Skin of body (tissue), 2 donors: ENCODE results near the gene TACC2. TPM values are rescaled to one million over a fixed set of nuclear protein-coding genes. Genes with fewer than 3 reads are reported as not detected.
A peak's percentile ranks its signal among the peaks of the same experiment; 100 is the strongest.
"Not testable (repeated sequence)": the region's sequence is repeated elsewhere in the genome, so short reads cannot be mapped to it uniquely, and the experiment has no call there.

Source experiments
- DNase-seq: peaks from one replicate; lab custom pipeline; 2025; lab: John Stamatoyannopoulos, UW
- total RNA-seq: library from RNA; depleted of rRNA; stranded (reverse); fragments of >200 nt; gene quantifications from one replicate; pipeline ENCODE4 v1.2.3, GENCODE V29; 2014

Gene TACC2
- total RNA-seq, 1 donor from 2014 or later = 40.2 TPM

DNA sequence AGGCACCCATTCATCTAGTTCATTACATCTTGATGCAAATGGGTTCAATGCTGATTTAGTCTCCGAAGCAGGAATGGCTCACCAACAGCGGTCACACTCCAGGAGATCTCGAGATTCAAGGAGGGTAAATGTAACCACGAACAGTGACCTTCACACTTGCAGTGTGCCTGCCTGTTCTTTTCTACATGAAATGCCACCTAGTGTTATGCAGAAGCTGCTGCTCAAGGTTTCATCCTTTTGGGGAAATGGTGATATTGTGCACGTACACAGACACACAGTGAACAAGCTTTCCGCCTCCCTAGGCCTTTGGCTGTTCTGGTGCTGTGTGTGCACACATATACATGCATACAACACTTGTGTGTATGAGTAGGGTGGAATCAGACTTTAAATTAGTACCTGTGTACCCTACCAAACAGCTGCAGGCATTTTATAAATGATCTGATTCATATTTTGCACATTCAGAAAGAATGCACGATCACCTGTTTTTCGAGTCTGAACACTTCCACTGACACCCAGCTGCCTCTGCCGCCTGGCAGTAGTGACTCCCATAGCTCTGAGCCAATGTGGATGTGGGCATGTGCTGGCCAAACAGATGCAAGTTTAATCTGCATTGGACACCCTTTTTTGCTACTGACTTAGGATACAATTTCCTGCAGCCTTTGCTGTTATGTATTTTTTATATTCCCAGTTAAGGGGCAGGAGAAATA is 100.5 kb downstream of the TACC2 start:
- peak; percentile 34 for DNase-seq

DNA sequence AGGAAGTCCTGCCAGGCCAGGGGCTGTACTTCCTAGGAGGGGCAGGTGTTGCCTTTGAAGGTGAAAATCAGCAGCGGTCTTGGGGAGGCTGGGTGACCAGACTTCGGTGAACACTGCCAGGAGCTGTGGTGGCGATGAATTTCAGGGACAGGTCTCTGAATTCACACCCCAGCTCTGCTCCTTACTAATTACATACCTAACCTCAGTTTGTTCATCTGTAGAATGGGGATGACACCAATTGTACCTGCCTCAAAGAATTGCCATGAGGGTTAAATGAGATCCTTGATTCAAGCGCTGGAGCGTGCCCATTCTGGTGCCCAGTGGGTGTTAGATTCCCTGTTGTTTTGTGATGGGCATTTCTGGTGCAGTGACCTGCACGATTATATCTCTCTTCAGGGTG is 102.8 kb downstream of the TACC2 start:
- DNase-seq = no peak

DNA sequence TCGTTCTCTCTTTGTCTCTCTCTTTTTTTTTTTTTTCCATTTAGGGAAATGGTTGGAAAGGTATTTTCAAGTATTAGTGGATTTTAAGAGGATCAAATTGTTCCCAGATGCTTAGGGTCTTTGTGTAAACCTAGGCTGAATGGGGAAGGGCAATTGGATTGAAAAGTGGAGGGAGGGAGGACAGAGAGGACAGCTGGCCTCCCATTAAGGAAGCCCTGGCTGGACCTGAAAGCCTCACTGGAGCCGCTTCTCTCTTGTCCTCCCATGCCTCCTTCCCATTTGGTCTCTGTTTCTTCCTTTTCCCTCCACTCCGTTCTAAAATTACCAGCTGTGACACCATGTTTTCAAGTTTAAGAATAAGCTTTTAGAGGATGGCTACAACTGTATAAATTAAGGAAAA is 104.1 kb downstream of the TACC2 start:
- no peak for DNase-seq

DNA sequence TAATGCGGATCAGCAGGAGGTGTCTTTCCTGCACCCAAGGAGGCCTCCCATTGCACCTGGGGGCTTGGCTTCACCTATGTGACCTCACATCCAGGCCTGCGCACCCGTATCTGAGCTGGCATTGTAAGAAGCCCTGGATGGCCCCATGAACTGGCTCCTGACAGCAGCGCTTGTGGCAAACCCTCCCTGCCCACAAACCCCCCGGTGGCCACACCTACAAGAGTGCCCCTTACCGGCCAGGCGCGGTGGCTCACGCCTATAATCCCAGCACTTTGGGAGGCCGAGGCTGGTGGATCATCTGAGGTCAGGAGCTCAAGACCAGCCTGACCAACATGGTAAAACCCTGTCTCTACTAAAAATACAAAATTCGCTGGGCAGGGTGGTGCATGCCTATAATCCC is 107.2 kb downstream of the TACC2 start:
- DNase-seq = not testable (repeated sequence)

DNA sequence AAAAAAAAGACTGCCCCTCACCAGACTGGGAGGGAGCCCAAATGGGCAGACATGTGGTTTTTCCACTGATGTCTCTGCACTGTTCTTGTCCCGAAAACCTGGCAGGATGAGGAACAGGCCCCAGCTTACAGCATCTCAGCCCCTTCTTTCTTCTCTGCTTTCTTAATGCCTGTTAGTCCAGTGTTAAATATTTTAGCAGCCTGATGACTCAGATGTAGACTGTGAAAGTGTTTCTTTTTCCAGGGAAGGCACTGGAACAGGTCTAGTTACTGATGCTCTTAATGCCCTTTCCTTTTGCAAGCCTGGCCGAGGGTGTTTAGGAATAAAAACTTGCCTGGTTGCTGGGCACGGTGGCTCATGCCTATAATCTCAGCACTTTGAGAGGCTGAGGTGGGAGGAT is 107.7 kb downstream of the TACC2 start:
- DNase-seq = no peak

DNA sequence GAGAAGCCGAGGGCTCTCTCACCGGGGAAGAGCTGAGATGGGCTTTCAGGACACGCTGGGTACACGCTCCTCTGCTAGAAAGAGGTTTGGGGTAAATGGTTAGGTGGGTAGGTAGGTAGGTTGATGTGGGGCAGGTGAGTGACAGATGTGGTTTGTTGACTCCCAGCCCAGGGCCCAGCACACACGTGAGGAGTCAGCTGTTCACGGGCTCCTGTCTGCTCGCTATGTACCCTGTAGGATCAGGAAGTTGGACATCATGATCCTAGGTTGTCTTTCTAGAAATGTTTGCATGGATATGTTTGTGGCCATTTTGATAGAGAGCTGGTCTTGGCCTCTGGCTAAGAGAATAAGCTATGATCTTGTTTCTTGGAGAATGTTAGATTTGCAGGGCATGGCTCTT is 109.0 kb downstream of the TACC2 start:
- DNase-seq = no peak

DNA sequence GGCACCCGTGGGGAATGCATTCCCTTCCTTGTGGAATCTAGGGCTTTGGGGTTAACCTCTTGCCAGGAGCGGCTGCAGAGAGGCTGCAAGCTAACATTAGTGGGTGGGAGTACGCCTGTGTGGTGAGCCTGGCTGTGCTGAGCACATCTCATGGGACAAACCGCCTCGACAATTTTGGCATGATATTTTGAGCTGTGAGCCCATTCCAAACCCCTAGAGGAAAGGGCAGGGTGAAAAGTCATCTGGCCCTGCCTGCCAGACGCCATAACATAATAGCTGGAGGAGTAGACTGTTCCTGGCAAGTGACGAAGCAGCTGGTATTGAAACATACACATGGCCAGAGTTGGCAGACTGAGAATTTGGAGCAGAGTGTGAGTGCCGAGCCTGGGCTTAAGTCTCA is 110.0 kb downstream of the TACC2 start:
- DNase-seq = no peak

DNA sequence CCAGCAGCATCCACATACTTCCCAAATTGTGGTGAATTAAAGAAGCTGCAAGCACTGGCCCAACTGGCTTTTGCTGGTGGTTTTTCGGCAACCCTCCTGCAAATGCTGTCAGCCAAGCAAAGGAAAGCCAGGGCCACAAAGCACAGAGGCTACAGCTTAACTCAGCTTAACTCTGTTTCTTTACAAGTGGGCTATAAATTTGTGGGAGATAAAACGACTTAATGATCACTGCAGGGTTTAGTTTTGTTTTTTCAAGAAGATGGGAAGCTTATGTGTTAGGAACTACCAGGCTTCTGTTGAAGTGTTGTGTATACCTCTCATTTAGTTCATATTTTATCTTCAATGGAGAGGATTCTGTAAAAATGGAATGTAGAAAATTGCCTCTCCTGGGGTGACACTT is 110.6 kb downstream of the TACC2 start:
- DNase-seq = no peak

DNA sequence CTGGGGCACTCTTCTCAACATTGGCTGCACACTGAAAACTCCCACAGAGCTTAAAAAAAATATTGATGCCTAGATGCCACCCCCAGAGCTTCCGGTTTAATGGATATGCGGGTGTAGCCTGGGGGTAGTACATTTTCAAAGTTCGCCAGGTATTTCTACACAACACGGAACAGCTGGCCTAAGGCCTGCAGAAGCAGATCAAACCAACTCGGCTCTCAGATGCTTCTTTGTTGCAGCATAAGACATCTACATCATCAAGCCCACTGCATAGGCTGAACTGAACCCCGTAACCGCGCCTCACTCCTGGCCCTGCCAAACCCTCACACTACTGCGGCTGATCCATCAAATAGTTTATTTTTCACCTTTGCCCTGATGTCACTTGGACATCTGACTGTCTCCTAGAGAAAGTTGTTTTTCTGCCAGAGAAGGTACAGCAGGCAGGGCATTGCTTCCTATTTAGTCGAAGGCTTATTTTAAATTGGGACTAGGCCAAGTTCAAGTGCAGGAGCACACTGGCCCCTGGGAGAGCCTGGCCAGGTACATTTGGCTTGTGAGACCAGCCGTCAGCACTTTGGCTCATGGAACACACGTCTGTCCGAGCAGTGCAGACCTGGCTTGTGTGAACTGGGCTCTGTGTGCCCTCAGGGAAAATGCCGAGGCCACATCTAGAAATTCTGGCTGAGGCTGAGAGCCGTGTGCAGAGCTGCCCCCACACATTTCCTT is 113.3 kb downstream of the TACC2 start:
- DNase-seq = no peak

DNA sequence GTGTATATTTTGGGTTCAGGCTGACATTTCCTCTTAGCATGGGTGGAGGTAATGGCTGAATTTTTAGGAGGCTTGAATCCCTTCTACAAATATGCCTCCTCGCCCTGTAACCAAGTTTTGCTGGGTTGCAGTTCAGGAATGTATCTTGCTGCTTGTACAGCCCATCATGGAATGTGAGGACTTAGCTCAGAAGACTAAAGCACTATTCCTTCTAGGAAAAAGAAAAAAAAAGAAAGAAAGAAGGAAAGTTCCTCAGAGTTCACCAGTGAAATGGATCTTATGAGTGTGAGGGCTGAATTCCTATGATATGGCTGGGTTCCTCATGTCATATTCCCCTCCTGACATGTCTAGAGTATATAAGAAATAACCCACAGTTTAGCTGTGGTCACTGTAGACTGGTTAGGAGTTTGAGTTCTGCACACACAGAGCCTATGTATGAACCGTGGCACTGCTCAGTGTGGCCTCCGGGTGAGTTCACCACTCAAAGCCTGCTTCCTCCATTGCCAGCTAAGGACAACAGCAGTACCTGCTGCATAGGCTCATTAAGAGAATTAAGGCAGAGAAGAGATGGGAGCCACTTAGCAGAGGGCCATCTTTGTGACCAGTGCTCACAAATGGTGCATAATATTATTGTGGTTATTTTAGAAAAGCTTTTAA is 114.0 kb downstream of the TACC2 start:
- DNase-seq = no peak

DNA sequence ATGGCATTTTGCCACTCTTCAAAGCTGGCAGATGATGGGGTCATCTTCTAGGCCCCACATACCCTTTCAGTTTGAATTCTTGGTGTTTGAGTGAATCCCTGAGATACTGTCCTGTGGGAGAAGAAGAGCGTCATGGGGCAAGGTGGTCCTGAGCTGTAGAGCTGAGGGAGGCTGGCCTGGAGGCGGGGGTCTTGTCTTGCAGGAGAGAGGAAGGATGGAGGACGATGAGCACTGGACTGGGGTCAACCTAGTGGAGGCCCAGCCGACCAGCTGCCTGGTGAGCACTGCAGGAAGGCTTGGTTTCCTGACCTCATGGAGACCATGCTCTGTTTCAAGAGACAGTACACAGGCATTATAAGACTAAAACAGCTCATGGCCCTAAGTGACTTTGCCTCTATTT is 114.6 kb downstream of the TACC2 start:
- no peak for DNase-seq

DNA sequence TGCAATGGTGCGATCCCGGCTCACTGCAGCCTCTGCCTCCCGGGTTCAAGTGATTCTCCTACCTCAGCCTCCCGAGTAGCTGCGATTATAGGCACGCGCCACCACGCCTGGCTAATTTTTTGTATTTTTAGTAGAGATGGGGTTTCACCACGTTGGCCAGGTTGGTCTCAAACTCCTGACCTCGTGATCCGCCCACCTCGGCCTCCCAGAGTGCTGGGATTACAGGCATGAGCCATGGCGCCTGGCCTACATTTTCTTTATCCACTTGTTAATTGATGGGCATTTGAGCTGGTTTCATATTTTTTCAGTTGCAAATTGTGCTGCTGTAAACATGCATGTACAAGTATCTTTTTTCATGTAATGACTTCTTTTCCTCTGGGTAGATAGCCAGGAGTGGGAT is 119.8 kb downstream of the TACC2 start:
- not testable (repeated sequence) for DNase-seq

DNA sequence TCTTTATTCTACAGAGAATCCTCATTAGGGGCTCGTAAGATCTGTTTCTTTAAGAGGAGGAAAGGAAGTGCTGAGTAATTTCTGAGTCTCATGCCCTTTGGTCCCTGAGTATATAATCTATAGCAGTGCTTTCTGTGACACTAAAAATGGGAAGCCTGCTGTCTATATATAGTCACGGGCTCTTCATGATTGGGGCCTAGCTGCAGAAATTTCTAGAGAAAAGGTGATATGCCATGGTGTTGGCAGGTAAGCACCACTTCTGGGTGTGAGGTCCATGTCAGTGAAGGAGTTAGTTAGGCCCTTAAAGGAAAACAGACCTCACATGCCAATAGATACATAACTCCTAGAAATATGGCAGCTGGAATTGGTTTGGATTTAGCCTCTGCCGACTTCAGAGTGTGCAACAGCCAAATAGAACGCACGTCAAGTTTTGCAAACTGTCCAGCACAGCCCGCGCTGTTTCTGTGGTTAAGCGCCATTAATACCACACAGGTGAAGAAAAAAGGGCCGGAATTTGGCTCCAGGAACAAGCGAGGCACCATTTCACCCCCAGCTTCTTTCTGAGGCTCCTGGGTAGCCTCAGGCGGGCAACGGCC is 123.2 kb downstream of the TACC2 start:
- peak; percentile 50 for DNase-seq

DNA sequence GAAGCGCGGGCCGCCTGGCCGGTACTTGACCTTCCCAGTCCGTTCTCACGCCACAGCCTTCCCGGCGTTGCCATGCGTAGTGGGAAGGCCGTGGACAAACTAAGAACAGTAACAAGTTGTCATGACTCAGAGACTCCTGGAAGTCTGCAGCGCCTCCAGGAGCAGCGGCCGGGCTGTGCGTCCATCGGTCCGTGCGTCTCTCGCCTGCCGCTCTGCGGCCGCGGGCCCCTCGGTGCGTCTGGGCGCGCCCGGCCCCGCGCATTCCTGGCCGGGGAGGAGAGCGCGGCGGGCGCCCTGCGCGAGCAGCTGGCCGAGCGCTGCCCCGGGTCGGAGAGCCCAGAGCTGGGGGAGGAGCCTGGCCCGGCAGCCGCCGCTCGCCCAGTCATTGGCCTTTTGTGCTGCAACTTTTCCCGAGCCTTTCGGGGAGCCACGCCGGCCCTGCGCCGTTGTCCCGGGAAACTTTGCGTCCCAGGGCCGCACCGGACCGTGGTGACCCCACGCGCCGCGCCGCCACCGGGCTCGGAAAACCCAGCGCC is 123.7 kb downstream of the TACC2 start:
- DNase-seq = peak; percentile 69

DNA sequence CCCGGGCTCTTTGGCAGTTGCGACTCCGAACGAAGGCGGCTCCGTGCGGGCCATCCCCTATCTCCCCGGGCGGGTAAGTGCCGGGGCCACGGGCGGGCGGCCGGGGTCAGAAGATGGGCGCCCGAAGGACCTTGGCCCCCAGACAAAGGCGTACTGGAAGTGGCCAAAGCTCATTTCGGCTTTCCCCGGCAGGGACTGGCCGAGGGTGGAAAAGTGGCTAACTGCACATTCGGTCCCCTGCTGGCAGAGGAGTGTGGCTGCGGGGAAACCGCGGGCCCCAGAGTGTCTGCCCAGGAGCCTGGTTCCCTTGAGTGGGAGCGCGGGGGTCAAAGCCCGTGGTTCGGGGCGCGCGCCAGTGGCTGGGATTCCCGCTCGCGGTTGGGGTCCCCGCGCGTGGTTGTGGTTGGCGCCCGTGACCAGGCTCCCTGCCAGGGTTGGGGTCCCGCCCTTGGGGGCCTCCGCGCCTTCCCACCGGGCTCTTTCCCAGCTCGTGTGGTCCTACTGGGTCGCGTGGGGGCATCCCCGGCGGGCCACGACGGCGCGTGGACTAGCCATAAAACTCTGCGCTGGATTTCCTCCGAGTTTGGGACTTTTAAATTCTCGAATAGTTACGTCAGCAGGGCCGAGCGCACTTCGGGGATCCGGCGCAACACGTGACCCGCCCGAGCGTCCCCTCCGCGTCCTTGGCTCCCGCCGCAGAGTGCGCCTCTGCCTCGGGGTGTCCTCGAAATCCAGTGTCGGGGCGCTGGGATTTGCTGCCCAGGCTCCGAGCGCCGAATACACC is 124.4 kb downstream of the TACC2 start:
- peak; percentile 75 for DNase-seq

DNA sequence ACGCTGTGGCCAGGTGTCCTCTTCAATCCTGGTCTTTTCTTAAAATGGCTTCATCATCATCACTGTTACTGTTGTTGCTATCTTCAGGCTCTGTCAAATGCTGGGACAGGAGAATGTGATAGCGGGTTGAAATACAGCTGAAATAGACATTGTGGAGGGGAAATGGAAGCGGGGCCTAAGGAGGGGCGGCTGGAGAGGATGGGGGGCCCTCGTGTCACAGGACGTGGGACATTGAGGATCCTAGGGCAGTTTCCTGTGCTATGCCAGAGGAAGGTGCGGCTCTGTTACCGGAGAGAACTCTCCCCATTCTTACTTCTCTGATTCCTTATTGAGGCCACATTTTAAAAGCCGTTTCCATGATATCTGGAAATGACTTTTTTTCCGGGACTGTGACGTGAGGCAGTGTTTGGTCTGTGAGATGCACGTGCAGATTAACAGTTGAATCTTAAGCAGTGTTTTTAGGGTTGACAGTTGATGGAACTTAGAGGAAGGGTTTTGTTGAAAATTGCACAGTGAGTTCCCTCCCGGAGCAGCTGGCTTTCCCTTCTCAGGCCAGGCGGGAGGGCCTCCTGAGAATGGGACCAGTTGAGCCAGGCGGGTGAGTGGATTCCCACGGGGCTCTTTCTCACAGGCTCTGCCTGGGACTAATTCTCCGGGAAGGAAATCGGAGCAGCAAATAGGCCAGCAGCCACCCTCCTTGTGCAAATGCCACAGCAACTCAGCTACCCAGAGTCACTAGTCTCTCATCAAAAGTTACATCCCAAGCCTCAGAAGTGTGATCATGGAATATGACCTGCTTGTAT is 125.2 kb downstream of the TACC2 start:
- DNase-seq = peak; percentile 75

DNA sequence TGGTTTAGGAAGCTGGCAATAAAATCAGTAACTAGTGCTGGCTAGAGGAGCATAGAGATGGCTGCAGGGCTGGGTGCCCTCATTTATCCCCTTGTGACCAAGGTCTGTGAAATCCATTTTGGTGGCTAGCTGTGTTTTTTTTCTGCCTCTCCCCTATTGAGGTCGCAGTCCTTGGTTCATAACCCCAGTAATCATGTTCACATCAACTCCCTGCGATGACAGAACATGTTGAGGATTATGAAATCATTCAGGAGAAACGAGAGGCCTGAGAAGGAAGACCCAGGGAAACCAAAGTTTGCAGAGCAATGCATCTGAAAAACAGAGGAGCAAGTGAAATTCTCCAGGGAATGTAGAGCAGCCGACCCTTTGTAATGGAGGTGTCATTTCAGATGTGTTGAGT is 126.9 kb downstream of the TACC2 start:
- no peak for DNase-seq

DNA sequence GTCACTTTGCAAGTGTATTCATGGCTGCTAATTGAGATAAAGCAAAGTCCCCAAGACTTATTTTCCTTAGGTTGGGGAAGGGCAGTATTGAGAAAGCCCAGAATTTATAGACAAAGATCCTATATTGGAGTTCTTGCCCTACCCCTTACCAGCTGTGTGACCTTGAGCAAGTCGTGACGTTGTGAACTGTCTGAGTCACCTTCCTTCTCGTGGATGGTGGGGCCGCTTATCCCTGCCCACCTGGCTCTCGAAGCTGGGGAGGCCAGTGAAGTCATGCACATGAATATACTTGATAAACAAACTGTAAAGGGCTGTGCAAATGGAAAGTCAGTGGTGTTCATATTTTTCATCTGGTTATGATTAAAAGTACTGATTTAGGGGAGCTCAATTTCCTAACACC is 127.4 kb downstream of the TACC2 start:
- no peak for DNase-seq

DNA sequence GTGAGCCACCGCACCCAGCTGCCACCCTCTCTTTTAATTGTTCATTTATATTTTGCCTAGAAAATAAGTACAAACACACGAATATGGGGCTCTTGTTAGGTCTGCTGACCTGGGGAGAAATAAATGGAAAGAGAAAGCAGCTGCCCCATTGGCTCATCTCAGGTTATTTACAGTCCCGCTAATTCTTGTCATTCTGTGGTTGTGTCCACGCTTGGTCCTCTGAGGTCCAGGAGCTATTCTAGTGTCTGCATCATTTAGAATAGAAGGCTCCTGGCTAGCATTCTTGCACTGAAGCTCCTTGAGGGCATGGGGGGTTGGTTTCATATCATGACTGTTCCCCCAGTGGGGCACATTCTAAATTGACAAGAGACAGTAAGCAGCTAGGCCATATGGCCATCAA is 128.5 kb downstream of the TACC2 start:
- no peak for DNase-seq

DNA sequence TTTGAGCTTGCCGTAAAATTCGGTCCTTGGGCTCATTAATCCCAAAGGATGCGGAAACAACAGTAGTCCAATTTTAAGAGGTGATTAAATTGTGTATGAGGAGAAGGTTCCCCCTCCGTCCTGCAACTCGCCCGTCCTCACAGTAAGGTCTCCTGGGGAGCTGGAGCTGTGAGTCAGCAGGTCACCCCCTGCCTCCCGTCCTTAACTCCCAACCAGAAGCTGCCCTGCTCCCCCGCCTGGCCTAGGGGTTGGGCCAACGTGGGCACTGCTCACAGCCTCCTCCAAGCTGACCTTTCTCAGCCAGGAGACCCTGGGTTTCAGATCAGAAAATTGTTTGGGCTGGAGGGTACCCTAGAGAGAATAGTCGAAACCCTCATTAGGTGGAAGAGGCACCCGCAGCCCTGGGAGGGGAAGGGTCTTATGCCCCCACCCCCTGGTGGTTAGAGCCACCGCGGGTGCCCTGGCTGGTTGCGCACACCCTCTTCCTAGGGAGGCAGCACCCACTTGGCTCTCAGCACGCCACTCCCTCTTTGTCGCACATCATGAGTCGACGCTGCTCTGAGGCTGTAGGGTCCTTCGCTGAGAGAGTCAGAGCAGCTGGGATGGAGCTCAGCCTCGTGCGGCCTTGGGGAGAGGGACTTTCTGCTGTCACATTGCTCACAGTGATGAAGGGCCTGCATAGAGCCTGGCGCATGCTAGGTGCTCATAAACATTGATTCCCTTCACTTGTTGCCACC is 131.2 kb downstream of the TACC2 start:
- DNase-seq = no peak
